Transverse colon (tissue), 4 donors: ENCODE results near the gene CASP8. TPM values are rescaled to one million over a fixed set of nuclear protein-coding genes. Genes with fewer than 3 reads are reported as not detected.

Experiments
- DNase-seq: peaks from one replicate; pipeline ENCODE4 v3.0.0-alpha.2; 2019
- H3K27ac ChIP-seq, 4 donors: fragments of 200-600 bp; sonication (generic); 2 replicates each; pipeline ENCODE4 v1.5.1; 2016 to 2018; ENCODE audit warnings: inconsistent platforms in 4 of 4
- H3K27me3 ChIP-seq: fragments of 200-600 bp; sonication (generic); 2 replicates; pipeline ENCODE4 v1.5.1; 2017; ENCODE audit warnings: inconsistent platforms
- H3K36me3 ChIP-seq, 4 donors: fragments of 200-600 bp; sonication (generic); 2 replicates each; pipeline ENCODE4 v1.5.1; 2017 to 2019; ENCODE audit warnings: inconsistent platforms in 4 of 4
- H3K4me1 ChIP-seq, 4 donors: fragments of 200-600 bp; sonication (generic); 2 replicates each; pipeline ENCODE4 v1.5.1; 2017 to 2020; ENCODE audit warnings: inconsistent platforms in 4 of 4
- H3K4me3 ChIP-seq, 4 donors: fragments of 200-600 bp; sonication (generic); 1 replicate in 1 of 4; 2 replicates in 3 of 4; pipeline versions ENCODE4 v1.5.1 to v1.6.1; 2017 to 2019; ENCODE audit warnings: inconsistent platforms in 4 of 4
- H3K9me3 ChIP-seq, 2 donors: fragments of 200-600 bp; sonication (generic); 2 replicates each; pipeline ENCODE4 v1.5.1; 2017 to 2019; ENCODE audit warnings: inconsistent platforms in 2 of 2
- EP300 ChIP-seq: sonication (generic); formaldehyde crosslinking; IDR thresholded peaks from one replicate; pipeline ENCODE4 v1.6.1; 2017; ENCODE audit warnings: antibody characterized with exemption, low read depth
- POLR2A ChIP-seq: fragments of 450-650 bp; IDR thresholded peaks from one replicate; pipeline ENCODE4 v1.6.1; 2016; ENCODE audit warnings: antibody characterized with exemption, mild to moderate bottlenecking, moderate library complexity
- POLR2AphosphoS5 ChIP-seq, 3 donors: sonication (generic); formaldehyde crosslinking; IDR thresholded peaks; one replicate each; pipeline ENCODE4 v1.6.1; 2016; ENCODE audit warnings: antibody characterized with exemption in 3 of 3
- WGBS, 2 donors: methylation state at CpG; one replicate each; pipeline ENCODE4 v1.1.5; 2018; ENCODE audit warnings: low coverage in 1 of 2; 5-methylcytosine and 5-hydroxymethylcytosine counted together
- in situ Hi-C, 4 donors: fragments of 200-750 bp; cut with MboI; loops; one replicate each; pipeline versions ENCODE4 v1.15.0 to v1.15.1; 2017; ENCODE audit warnings: low sequenced_read_pairs in 3 of 4, low pct_ligation_motif_present in 1 of 4, low pct_unique_long_range_greater_than_20kb in 1 of 4
- intact Hi-C: fragments of 100-400 bp; cut with DNase I; formaldehyde crosslinking; loops from one replicate; pipeline ENCODE4 v1.15.1; 2023; ENCODE audit warnings: low total_unique reads
- total RNA-seq, 4 donors: library from RNA; depleted of rRNA; stranded (reverse); fragments of >200 nt; gene quantifications; one replicate each; pipeline ENCODE4 v1.1.0, GENCODE V29; 2016
- TF ChIP-seq, protein P1 (sequence below), 5 experiments: fragments of 200-600 bp in 3 of 5; fragments of 450-650 bp in 2 of 5; sonication (generic) in 3 of 5; IDR thresholded peaks; 1 replicate in 2 of 5; 2 replicates in 3 of 5; pipeline ENCODE4 v1.5.1; 2016 to 2017; ENCODE audit warnings: antibody characterized with exemption in 5 of 5, inconsistent platforms in 3 of 5, mild to moderate bottlenecking in 2 of 5, moderate library complexity in 1 of 5

CASP8 gene
- total RNA-seq, 4 donors from 2014 or later, result 27.6 to 55.7 (median 40.5) TPM

DNA sequence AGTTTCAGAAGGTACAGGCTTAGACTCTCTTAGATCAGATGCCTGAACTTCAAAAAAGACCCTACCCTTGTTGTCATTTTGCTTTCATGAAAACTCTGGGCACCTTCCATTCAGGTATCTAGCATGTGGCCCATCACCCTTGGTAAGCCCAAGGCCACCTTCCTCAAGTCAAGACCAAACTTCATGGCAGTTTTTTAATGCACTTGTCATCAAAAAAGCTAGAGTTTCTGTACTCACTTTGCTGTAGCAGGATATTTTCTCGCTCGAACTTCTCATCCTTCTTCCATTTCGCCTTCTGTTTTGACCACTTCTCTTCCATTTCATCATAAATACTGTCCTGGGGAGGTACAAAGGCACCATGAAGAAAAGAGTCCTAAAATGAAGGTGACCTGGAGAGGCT lies 48.6 kb downstream of the CASP8 start:
- no peaks in the 10 kb centered on the region for H3K27me3 ChIP-seq
- intact Hi-C loops, result no loop called here
- TF ChIP-seq POLR2AphosphoS5 (IDR thresholded peaks at IDR 0.05) (no peak), EP300 (no peak), POLR2A (no peak)
- TF ChIP-seq, protein P1, sequence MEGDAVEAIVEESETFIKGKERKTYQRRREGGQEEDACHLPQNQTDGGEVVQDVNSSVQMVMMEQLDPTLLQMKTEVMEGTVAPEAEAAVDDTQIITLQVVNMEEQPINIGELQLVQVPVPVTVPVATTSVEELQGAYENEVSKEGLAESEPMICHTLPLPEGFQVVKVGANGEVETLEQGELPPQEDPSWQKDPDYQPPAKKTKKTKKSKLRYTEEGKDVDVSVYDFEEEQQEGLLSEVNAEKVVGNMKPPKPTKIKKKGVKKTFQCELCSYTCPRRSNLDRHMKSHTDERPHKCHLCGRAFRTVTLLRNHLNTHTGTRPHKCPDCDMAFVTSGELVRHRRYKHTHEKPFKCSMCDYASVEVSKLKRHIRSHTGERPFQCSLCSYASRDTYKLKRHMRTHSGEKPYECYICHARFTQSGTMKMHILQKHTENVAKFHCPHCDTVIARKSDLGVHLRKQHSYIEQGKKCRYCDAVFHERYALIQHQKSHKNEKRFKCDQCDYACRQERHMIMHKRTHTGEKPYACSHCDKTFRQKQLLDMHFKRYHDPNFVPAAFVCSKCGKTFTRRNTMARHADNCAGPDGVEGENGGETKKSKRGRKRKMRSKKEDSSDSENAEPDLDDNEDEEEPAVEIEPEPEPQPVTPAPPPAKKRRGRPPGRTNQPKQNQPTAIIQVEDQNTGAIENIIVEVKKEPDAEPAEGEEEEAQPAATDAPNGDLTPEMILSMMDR (IDR thresholded peaks at IDR 0.05), result no peak
- WGBS, 2 donors, result 96 to 100% methylated on average over 3 of the region's 3 CpGs
- no peaks in the 10 kb centered on the region for H3K4me1 ChIP-seq
- DNase-seq, result no peak
- H3K9me3 ChIP-seq, result peaks cover 0 to 5% of the 10 kb centered on the region in 2 donors
- no peak overlapping the region for H3K4me3 ChIP-seq
- H3K36me3 ChIP-seq, result peaks cover 0 to 11% (median 0%) of the 10 kb centered on the region in 4 donors
- in situ Hi-C loops, result no loop called here
- H3K27ac ChIP-seq, result no peak overlapping the region

DNA sequence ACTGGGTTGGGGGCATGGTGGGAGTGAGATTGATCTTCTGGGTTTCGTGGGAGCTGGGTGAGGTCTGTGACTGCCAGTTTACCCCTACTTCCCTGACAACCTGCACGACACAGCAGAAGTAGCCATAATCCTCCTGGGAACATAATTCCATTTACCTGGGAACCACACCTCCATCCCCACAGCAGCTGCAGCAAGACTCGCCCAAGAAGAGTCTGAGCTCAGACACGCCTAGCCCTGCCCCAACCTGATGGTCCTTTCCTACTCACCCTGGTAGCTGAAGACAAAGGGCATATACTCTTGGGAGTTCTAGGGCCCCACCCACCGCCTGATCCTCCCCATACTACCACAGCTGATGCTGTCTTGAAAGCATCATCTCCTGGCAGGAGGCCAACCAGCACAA lies 53.0 kb downstream of the CASP8 start:
- Histone ChIP-seq H3K27ac (no peak overlapping the region), H3K9me3 (no peaks in the 10 kb centered on the region), H3K27me3 (no peaks in the 10 kb centered on the region), H3K36me3 (no peaks in the 10 kb centered on the region), H3K4me3 (no peak overlapping the region), H3K4me1 (no peaks in the 10 kb centered on the region)
- intact Hi-C loops (no loop called here), in situ Hi-C loops (no loop called here)
- peak; percentile 9 for DNase-seq
- WGBS, 2 donors, result 57 to 80% methylated on average over 1 to 5 of the region's 5 CpGs
- TF ChIP-seq EP300, result no peak
- TF ChIP-seq POLR2A, result no peak
- TF ChIP-seq, protein P1 (IDR thresholded peaks at IDR 0.05), result no peak
- no peak for TF ChIP-seq POLR2AphosphoS5 (IDR thresholded peaks at IDR 0.05)

GRCh38 chr2:201319511-201319910 lies 59.2 kb downstream of the CASP8 start:
- 36 to 40% methylated on average over 2 of the region's 2 CpGs for WGBS, 2 donors
- intact Hi-C loops, result no loop called here
- TF ChIP-seq POLR2A, result no peak
- TF ChIP-seq, protein P1 (IDR thresholded peaks at IDR 0.05), result no peak
- no peak for TF ChIP-seq POLR2AphosphoS5 (IDR thresholded peaks at IDR 0.05)
- no peak for TF ChIP-seq EP300
- Histone ChIP-seq H3K9me3 (peaks cover 5 to 9% of the 10 kb centered on the region in 2 donors), H3K27ac (no peak overlapping the region), H3K27me3 (no peaks in the 10 kb centered on the region), H3K4me1 (no peaks in the 10 kb centered on the region), H3K36me3 (no peaks in the 10 kb centered on the region), H3K4me3 (no peak overlapping the region)
- no peak for DNase-seq
- in situ Hi-C loops, result no loop called here

DNA sequence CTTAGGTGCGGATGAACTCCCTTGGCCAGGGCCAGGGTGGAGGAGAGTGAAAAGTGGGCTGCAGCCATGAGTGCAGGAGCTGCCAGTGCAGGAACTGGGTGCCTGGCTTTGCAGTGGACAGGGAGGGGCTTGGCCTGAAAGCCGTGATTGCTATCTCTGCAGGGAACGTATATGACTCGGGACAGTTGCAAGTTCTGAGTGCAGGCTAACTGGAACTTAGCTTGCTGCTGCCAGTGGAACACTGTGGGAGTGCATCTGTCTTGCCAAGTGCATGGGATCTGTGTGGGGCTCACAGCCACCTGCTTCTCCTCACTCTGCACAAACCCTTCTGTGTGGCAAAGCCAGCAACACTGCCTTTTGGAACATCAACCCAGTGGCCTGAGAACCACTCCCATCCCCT lies 59.9 kb downstream of the CASP8 start:
- in situ Hi-C loops, result no loop called here

DNA sequence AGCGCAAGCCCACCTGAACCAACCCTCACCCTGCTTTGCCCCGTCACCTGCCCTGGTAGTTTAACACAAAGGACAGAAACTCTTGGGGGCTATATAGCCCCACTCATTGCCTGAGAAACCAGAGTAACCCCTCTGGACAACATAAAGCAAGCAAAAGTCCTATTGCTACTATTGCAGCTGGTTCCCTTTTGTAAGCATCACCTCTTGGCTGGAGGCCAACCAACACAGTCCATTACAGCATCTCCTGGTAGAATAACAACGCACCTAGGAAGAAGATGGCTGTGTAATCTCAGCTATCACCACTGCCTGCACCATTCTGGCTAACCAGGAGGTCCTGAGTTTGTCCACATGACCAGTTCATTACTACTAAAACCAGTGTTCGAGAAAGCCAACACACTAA lies 60.4 kb downstream of the CASP8 start:
- H3K4me3 ChIP-seq, result no peak overlapping the region
- H3K36me3 ChIP-seq, result no peaks in the 10 kb centered on the region
- in situ Hi-C loops, result no loop called here
- WGBS, 2 donors, result 93 to 100% methylated on average over 2 to 4 of the region's 4 CpGs
- intact Hi-C loops, result no loop called here
- H3K9me3 ChIP-seq, result peaks cover 5 to 9% of the 10 kb centered on the region in 2 donors
- no peak overlapping the region for H3K27ac ChIP-seq
- no peaks in the 10 kb centered on the region for H3K4me1 ChIP-seq
- H3K27me3 ChIP-seq, result no peaks in the 10 kb centered on the region
- no peak for TF ChIP-seq POLR2AphosphoS5 (IDR thresholded peaks at IDR 0.05)
- TF ChIP-seq EP300, result no peak
- TF ChIP-seq, protein P1 (IDR thresholded peaks at IDR 0.05), result no peak
- TF ChIP-seq POLR2A, result no peak
- DNase-seq, result no peak

More for the DNA sequence above, 59.9 kb downstream of the CASP8 start:
- Histone ChIP-seq H3K4me3 (no peak overlapping the region), H3K27ac (no peak overlapping the region), H3K36me3 (no peaks in the 10 kb centered on the region), H3K9me3 (peaks cover 5 to 9% of the 10 kb centered on the region in 2 donors), H3K27me3 (no peaks in the 10 kb centered on the region), H3K4me1 (no peaks in the 10 kb centered on the region)
- no peak for DNase-seq
- 96% methylated on average over 4 of the region's 4 CpGs; no CpG with 5 or more reads in 1 of the 2 donors for WGBS, 2 donors
- TF ChIP-seq POLR2AphosphoS5 (IDR thresholded peaks at IDR 0.05) (no peak), POLR2A (no peak)
- intact Hi-C loops, result no loop called here
